Measurements from ENCODE around the gene PBRM1. TPM values are rescaled to one million over a fixed set of nuclear protein-coding genes. Genes with fewer than 3 reads are reported as not detected.
A peak's percentile ranks its signal among the peaks of the same experiment; 100 is the strongest.

PBRM1 gene
- total RNA-seq, 1 donor from 2014 or later = 181 TPM

DNA sequence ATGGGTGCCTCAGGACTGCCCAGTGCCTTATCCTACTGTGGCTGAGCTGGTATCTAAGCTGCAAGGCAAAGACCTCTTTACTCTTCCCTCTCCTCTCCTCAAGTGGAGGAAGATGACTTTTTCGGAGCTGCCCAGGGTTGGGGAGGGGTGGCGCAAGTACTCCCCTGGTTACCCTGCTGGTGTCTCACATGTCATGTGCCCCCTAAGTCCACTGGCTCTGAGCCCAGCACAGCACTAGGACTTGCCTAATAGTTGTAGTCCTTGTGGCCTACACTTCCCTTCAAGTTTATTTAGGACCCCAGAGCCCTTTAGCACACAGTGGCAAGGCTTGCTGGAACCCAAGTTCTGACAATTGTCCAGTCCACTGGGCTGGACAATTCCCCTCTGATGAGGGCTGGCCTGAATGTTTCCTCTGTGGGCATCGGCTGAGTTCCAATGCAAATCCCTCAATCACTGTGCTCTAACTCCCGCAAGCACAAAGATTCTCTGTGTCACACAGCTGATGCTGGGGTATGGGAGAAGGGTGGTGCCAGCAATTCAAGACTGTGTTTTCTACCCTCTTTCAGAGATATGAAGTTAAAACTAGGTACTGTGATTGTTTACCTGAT, 89.0 kb downstream of the PBRM1 start:
- DNase-seq (ENCODE audit: low spot score in 2 of 2) (peak; percentile 37 to 49), FAIRE-seq (peak; percentile 69)

DNA sequence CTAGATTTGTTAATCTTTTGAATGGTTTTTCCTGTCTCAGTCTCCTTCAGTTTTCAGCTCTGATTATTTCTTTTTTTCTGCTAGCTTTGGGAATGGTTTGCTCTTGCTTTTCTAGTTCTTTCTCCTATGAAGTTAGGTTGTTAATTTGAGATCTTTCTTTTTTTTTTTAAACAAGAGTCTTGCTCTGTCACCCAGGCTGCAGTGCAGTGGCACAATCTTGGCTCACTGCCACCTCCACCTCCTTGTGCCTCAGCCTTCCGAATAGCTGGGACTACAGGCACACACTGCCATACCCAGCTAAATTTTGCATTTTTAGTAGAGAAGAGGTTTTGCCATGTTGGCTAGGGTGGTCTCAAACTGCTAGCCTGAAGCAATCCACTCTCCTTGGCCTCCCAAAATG, 92.6 kb downstream of the PBRM1 start:
- DNase-seq (ENCODE audit: low spot score in 2 of 2) = no peak
- FAIRE-seq = no peak

DNA sequence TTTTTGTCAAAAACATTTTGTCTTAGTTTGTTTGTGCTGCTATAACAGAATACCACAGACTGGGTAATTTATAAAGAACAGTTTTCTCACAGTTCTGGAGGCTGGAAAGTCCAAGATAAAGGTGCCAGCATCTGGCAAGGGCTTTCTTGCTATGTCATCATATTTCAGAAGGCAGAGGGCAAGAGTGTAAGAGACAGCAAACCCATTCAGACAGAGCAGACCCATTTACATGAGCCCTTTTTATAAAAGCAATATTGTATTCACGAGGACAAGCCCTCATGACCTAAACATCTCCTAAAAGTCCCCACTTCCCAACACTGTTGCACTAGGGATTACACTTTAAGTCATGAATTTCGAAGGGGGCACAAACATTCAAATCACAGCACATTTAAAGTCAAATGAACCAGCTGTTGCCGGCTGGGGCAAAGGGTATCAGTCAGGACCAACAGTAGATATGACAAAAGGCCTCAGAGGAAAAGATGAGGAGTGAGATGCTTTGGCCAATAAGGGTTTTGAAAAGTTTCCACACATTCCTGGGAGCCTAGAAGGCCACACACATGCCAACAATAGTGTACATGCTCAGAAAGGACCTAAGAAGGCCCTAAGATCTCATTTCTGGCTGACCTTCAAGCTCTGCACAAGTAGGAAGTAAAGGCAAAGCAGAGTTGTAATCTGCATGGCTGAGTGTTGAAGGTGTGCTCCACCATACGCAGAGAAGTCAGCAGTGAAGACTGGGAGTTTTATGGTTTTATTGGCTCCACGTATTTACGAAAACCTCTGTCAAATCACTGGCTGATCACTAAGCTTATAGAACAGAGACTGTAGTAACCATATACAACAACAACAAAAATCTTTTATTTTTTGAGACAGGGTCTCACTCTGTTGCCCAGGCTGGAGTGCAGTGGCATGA, 111.4 kb downstream of the PBRM1 start:
- FAIRE-seq (no peak), DNase-seq (ENCODE audit: low spot score in 2 of 2) (no peak)

DNA sequence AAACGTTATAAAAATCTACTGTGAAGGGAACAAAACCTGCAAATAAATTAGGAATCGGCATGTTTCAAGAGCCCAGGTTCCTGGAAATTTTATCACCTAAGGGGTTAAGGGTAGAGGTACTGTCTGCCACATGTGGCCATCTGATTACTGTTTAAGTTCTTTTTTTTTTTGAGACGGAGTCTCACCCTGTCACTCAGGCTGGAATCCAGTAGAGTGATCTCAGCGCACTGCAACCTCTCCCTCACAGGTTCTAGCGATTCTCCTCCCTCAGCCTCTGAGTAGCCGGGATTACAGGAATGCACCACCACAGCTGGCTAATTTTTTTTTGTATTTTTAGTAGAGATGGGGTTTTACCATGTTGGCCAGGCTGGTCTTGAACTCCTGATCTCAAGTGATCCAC, 113.5 kb downstream of the PBRM1 start:
- no peak for FAIRE-seq
- no peak for DNase-seq (ENCODE audit: low spot score in 2 of 2)

DNA sequence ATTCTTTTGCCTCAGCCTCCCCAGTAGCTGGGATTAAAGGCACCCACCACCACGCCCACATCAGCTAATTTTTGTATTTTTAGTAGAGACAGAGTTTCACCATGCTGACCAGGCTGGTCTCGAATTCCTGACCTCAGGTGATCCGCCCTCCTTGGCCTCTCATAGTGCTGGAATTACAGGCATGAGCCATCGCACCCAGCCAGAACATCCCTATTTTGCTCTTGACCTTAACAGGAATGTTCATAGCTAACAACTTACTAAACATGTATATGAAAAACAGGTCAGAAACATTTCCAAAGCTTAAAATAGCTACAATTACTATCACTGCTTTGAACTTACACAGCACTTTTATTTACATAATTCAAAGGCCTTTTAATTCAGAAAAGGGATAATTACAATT, 115.6 kb downstream of the PBRM1 start:
- no peak for FAIRE-seq
- no peak for DNase-seq (ENCODE audit: low spot score in 2 of 2)

DNA sequence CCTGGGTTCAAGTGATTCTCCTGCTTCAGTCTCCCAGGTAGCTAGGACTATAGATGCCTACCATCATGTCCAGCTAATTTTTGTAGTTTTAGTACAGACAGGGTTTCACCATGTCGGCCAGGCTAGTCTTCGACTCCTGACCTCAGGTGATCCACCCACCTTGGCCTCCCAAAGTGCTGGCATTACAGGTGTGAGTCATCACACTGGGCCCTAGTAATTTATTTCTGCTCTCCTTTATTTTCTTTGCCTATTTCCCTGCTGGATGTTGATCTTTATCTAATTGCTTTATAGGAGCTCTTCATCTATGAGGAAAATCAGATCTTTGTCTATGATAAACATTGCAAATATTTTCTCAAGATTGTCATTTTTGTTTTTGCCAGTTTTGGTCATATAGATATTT, 117.6 kb downstream of the PBRM1 start:
- no peak for FAIRE-seq
- DNase-seq (ENCODE audit: low spot score in 2 of 2) = no peak

DNA sequence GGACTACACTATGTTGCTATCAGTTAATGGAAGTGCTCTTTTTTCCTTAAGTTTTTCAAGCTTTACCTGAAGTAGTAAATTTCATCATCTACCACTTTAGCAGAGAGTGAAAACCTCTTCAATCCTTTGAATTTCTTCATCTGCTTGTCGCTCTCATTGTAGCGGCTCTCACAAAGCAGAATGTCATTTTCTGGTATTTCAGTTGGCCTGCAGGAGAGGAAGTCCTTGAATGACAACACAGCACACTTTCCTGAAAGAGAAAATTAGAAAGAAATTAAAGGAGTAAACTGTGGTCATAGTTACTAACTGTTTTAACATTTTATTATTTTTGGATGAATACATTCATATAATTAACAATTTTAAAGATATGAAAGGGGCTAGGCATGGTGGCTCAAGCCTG, 121.7 kb downstream of the PBRM1 start:
- FAIRE-seq (no peak), DNase-seq (ENCODE audit: low spot score in 2 of 2) (no peak)

DNA sequence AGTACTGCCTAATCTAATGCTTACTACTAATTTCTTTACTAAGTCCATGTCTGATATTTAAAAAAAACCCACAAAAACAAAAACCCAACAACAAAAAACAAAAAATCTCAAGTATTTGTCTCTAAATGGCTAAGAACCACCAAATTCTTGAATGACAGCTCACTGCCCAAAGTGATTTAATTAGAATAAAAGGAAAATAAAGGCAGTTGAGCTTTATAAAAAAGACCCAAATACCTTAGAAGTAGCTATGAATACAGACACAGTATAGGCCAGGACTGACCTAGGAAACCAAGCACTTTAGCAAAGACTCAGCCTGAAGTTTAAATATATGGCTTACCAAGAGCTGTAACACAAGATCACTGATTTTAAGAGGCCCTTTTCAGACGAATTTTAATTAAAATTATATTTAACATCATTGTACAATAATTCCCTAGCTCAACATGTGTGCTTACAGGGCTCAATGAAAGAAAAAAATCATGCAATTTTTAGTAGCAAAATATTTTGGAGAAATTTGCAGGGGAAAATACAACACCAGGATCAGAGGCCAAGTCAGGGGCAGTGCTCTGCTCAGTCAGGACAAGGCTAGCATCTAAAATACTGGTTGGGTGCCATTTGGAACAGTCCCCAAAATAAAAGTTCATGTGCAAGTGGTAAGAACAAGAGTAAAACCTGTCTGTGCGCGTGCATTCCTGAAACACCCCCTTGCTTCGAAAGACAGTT, 124.5 kb downstream of the PBRM1 start:
- DNase-seq (ENCODE audit: low spot score in 2 of 2) = no peak
- FAIRE-seq = no peak

DNA sequence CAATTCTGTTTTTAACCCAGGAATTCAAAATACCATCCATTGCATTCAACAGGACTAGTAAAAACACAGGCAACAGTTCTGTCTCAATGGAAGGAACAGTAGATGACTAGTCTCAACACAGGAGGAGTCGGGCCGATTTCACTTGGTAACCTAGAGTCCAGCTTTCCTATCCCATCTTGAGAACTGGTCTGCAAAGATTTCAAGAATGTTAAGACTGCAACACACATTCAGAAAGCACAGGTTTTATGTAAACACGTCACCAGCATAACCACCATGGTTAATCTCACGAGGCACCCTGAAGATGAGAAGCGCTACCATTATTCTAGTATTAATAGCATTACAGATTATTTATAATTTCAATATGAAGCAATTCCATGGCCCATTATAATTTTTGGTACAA, 127.3 kb downstream of the PBRM1 start:
- FAIRE-seq = no peak
- DNase-seq (ENCODE audit: low spot score in 2 of 2) = no peak

DNA sequence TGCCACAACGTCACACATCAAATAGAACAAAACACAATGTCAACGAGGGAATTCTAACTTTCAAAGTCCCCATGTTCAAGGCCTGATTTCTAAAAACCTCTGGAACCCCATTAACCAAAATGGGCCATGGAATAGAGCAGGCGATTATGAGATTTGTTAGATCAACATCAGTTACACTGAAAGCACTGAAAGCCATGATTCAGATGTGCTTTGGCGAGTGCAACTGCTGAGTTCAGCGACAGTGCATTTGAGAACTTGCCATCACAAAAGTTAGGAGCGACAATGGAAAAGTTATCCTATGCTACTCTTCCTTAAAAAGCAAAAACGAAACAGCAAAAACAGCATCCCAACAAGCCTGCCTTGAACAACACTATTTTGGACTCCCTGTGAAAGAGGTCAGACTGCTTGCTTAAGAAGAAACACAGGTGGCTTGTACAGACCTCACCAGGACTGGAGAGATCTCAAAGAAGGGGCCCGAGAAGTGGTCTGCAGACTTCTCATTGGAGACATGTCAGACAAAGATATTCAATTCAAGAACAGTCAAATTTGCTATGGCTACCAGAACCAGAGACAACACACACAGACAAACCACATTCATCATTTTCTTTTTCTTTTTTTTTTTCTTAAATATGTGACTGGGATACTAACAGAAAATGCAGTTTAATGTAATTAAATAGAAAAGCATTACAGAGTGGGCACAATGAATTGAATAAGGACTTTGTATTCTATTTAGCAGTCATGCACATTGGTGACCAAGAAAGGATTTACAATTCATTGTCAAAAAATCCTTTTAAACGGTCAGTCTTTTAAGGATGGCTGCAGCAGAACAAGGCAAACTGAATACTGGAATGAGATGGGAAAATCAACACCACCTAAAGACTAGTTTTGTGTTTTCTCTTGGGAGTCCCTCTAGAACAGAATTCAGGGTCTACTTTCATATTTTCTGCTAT, 128.4 kb downstream of the PBRM1 start:
- FAIRE-seq = no peak
- no peak for DNase-seq (ENCODE audit: low spot score in 2 of 2)

DNA sequence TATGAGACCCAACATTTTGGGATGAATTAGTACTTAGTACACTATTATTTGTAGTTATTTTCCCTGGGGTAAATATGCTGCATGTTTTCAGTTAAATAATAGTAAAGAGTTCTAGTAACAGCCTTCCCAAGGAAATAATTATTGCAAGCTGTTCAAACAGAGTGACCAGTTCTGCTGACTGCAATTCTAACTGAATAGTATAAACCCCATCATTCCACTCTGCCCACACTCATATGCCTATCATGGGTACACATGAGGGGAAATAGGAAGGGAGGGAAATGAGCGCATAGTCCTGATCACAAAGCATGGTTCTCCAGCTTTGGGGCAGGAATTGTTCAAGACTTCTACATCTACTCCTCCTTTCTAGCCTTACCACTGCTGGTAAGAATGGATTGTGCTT, 130.7 kb downstream of the PBRM1 start:
- no peak for FAIRE-seq

DNA sequence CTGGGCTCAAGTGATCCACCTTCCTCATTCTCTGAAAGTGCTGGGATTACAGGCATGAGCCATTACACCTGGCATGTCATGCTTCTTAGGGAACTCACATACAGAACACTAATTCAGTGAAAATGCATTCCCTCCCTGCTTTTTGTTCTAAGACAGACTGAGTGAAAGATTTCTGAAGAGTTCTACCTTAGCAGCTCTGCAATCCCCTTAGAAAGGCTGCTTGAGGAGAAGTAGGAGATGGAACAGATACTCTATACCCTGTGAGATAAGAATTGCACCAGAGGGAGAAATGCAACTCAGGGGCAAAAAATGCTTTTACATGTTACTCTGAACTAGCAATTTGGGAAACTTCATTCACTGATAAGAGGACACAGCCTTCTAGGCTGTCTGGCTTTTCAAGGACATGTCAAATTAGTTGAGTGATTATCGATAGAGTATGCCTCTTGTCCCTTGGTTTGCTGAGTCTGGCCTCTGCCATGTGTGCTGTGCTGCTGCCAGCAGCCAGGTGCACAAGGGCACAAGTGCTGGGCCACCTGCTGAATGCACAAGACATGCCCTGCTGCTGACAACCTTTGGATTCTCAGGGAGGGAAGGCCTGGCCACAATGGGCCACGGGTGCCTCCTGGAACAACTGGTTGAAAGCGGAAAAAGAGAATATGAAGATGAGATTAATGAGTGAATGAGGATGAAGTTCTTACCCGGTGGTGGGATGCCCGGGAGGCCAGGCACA, 131.5 kb downstream of the PBRM1 start:
- FAIRE-seq (no peak), DNase-seq (ENCODE audit: low spot score in 2 of 2) (no peak)

More for the DNA sequence above, 130.7 kb downstream of the PBRM1 start:
- no peak for DNase-seq (ENCODE audit: low spot score in 2 of 2)

DNA sequence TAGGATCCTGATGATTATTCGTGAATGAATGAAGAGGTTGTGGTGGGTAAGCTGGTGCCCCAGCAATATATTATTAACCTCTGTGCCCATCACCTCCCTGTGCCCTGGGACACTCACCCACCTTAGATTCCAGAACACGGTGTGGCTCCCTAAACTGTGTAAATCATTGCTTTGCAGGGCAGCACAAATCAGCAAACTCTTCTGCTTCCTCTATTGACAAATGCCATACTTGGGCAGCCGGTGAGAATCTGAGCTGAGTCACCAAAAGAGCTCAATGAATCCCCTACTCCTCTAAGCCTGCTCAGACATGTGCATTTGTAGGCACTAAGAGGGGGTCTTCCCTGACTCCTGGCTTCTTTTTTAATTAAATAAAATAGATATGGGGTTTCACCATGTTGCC, 133.6 kb downstream of the PBRM1 start:
- no peak for DNase-seq (ENCODE audit: low spot score in 2 of 2)

DNA sequence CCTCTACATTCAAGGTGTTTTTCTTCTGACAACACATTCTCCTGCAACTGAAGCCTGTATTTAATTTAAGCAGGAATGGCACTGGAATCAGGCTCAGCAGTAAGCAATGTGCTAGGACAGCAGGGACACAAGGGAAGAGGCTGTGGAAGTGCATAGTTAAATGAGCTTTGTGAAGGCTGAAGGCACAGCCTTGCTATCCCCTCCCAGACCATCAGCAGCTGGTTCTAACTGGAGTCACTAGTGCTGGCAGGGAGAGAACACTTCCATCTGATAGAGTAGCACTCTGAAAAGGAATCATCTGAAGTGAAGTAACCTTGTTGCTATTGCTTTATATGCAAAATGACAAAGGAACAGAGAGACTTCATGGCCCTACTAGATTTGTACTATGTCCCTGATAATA, 134.6 kb downstream of the PBRM1 start:
- FAIRE-seq = no peak

More for the DNA sequence above, 133.6 kb downstream of the PBRM1 start:
- no peak for FAIRE-seq

DNA sequence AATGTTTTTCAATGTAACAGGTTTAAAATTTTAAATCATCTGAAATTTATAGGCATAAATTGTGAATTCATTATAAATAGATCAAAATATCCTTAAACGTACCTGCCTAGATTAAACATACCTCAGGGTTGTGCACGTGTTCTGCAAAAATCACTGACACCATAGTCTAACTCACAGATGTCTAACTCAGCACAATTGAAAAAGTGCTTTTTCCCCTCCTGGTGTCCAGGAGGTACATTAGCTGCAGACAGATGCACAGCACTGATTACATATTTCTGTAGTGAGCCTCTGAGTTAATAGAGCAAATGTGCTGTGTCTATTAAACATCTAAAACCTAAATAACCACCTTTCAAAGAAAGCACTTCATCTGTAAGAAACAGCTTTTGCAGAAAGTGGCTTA, 138.6 kb downstream of the PBRM1 start:
- FAIRE-seq = no peak
- DNase-seq (ENCODE audit: low spot score in 2 of 2) = no peak

More for the DNA sequence above, 134.6 kb downstream of the PBRM1 start:
- no peak for DNase-seq (ENCODE audit: low spot score in 2 of 2)

DNA sequence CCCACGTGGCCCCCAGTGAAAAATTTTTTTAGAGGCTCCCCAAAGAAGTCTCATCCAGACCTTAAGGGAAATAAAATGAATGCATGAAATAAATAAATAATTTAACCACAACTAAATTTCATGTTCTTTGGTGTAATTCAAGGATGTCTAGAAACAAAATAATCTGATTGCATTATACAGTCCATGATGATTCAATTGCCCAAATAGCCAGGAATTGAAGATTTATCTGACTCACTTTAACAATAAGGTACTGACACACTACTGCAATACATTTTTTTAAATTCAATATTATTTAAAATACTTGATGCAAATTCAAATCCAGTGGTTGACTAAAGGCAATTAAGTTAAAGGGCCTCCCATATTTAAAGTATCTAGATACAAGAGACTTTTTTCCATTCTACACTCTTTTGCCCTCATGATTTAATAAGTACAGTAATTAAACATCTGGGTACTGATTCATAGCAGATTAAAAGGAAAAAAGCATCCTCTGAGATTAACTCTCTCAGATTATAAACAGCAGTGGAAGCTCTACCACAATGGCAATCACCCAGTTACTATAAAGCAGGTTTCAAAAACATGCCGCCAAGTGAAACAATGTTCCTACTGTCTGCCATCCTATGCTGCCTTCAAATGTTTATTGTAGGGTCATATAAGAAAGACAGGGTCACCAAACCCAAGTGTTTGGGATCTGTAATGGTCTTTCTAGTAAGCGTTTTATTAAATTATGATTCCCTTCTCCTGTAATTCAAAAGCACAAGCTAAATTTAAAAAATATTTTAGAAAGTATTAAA, 139.4 kb downstream of the PBRM1 start:
- no peak for DNase-seq (ENCODE audit: low spot score in 2 of 2)
- peak; percentile 8 for FAIRE-seq

DNA sequence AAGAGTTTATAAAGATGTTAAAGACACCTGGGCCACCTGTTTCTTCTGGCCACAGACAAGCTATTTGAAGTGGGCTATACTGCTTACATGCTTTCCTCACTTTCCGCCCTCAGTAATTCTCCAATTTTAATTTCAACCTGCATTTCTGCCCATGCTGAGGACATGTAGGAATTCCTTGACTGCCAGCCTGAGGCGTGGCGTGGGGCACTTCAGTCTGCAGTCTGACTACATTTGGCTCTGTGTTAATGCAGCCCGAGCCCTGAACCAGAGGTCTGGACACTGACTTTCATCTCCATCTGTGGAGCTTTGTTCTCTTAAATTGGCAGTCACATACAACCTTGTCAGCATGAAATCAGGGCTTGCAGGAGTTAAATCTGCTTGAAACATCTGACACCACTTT, 140.8 kb downstream of the PBRM1 start:
- DNase-seq (ENCODE audit: low spot score in 2 of 2) (no peak), FAIRE-seq (no peak)

DNA sequence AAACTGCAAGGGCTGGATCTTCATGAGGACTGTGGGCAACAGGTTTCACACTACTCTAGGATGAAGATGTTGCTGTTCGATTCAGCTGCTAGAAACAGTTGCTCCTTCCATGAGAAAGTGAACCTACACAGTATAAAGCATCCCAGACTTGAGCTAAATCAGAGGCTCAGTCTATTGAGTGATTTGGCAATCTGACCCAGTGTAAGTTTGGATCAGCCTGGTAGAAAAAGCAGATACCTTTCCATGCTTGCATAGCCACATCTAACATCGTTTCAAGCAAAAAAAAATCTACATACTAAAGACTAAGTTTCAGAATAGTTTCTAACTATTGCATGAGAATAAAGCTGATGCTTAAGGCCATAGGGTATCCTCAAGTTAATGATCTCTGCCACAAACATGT, 144.7 kb downstream of the PBRM1 start:
- FAIRE-seq = no peak

More for the DNA sequence above, 144.7 kb downstream of the PBRM1 start:
- no peak for DNase-seq (ENCODE audit: low spot score in 2 of 2)

All from frontal cortex (tissue), 4 donors.